ENCODE results near the gene RGS5. TPM values are rescaled to one million over a fixed set of nuclear protein-coding genes. Genes with fewer than 3 reads are reported as not detected.

RGS5 gene
- total and polyA plus RNA-seq, 2 experiments from 2014 or later = 23.4 to 48.3 TPM

- TF ChIP-seq, protein P1, sequence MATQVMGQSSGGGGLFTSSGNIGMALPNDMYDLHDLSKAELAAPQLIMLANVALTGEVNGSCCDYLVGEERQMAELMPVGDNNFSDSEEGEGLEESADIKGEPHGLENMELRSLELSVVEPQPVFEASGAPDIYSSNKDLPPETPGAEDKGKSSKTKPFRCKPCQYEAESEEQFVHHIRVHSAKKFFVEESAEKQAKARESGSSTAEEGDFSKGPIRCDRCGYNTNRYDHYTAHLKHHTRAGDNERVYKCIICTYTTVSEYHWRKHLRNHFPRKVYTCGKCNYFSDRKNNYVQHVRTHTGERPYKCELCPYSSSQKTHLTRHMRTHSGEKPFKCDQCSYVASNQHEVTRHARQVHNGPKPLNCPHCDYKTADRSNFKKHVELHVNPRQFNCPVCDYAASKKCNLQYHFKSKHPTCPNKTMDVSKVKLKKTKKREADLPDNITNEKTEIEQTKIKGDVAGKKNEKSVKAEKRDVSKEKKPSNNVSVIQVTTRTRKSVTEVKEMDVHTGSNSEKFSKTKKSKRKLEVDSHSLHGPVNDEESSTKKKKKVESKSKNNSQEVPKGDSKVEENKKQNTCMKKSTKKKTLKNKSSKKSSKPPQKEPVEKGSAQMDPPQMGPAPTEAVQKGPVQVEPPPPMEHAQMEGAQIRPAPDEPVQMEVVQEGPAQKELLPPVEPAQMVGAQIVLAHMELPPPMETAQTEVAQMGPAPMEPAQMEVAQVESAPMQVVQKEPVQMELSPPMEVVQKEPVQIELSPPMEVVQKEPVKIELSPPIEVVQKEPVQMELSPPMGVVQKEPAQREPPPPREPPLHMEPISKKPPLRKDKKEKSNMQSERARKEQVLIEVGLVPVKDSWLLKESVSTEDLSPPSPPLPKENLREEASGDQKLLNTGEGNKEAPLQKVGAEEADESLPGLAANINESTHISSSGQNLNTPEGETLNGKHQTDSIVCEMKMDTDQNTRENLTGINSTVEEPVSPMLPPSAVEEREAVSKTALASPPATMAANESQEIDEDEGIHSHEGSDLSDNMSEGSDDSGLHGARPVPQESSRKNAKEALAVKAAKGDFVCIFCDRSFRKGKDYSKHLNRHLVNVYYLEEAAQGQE (IDR thresholded peaks at IDR 0.05; ENCODE audit: unreplicated experiment) = no peak
- no peak for TF ChIP-seq JUNB (IDR thresholded peaks at IDR 0.05; ENCODE audit: unreplicated experiment)
- no peak for TF ChIP-seq STAT1 (IDR thresholded peaks at IDR 0.05; ENCODE audit: unreplicated experiment)
- no peak for TF ChIP-seq EZH2 (IDR thresholded peaks at IDR 0.05; ENCODE audit: low read depth, unreplicated experiment)
- TF ChIP-seq EZH2phosphoT487 (IDR thresholded peaks at IDR 0.05; ENCODE audit: unreplicated experiment) = no peak
- TF ChIP-seq ZNF331 (CRISPR knock-in tag; IDR thresholded peaks at IDR 0.05; ENCODE audit: low read depth) = no peak
- TF ChIP-seq ETS1 (IDR thresholded peaks at IDR 0.05) = no peak
- TF ChIP-seq ZNF114 (CRISPR knock-in tag; IDR thresholded peaks at IDR 0.05) = no peak
- TF ChIP-seq CTCF (conservative IDR thresholded peaks at IDR 0.05; ENCODE audit: low read depth in 2 of 2) = no peak
Observed at GRCh38 chr1:163119707-163120106, 83.0 kb downstream of the RGS5 start (continued).

GRCh38 chr1:163115887-163116286 lies 86.8 kb downstream of the RGS5 start:
- no peaks in the 10 kb centered on the region for H3K36me3 ChIP-seq (ENCODE audit: insufficient read depth)
- no peak overlapping the region for H2AFZ ChIP-seq
- no peaks in the 10 kb centered on the region for H3K4me1 ChIP-seq (ENCODE audit: insufficient read depth)
- Mint-ChIP-seq H3K4me3 (no peak overlapping the region), H3K36me3 (ENCODE audit: low read depth) (no peaks in the 10 kb centered on the region), H3K27me3 (ENCODE audit: insufficient read depth, low read depth, poor library complexity) (no peaks in the 10 kb centered on the region), H3K4me1 (no peaks in the 10 kb centered on the region), H3K9me3 (no peaks in the 10 kb centered on the region), H3K27ac (no peak overlapping the region)
- H3K27ac ChIP-seq (ENCODE audit: low read depth) = no peak overlapping the region; the same call in 1 of the 2 replicates
- ATAC-seq = no peak
- H3K9me2 ChIP-seq (ENCODE audit: insufficient read depth) = peaks cover 4% of the 10 kb centered on the region; the same call in 1 of the 2 replicates
- no peaks in the 10 kb centered on the region for H3K27me3 ChIP-seq (ENCODE audit: insufficient read depth)
- no peak overlapping the region for H3K4me2 ChIP-seq
- no peak overlapping the region for H3K4me3 ChIP-seq
- no peaks in the 10 kb centered on the region for H4K20me1 ChIP-seq (replicated peaks; ENCODE audit: insufficient read depth)
- no peaks in the 10 kb centered on the region for H3F3A ChIP-seq (replicated peaks; ENCODE audit: low read depth)
- no peak for DNase-seq (ENCODE audit: low spot score)
- H3K79me2 ChIP-seq (replicated peaks; ENCODE audit: insufficient read depth) = no peaks in the 10 kb centered on the region
- TF ChIP-seq POLR2AphosphoS5 (IDR thresholded peaks at IDR 0.05; ENCODE audit: low read depth) (no peak), ZNF462 (CRISPR knock-in tag; IDR thresholded peaks at IDR 0.05) (no peak), EZH2phosphoT487 (IDR thresholded peaks at IDR 0.05; ENCODE audit: unreplicated experiment) (no peak), STAT1 (IDR thresholded peaks at IDR 0.05; ENCODE audit: unreplicated experiment) (no peak), ZNF331 (CRISPR knock-in tag; IDR thresholded peaks at IDR 0.05; ENCODE audit: low read depth) (no peak), NANOG (IDR thresholded peaks at IDR 0.05; ENCODE audit: borderline replicate concordance) (no peak), ZNF114 (CRISPR knock-in tag; IDR thresholded peaks at IDR 0.05) (no peak), CREB1 (CRISPR knock-in tag; IDR thresholded peaks at IDR 0.05; ENCODE audit: low read depth) (no peak)
